Colonic mucosa (tissue), 4 donors: ENCODE data around the gene FGF14. TPM values are rescaled to one million over a fixed set of nuclear protein-coding genes. Genes with fewer than 3 reads are reported as not detected.

Source experiments
- DNase-seq: peaks from one replicate; pipeline ENCODE4 v3.0.0-alpha.2; 2020
- H3K27ac ChIP-seq: fragments of 200-600 bp; one replicate; pipeline ENCODE4 v1.8.0; 2021
- H3K27me3 ChIP-seq: fragments of 200-600 bp; one replicate; pipeline ENCODE4 v1.8.0; 2021
- H3K36me3 ChIP-seq: fragments of 200-600 bp; one replicate; pipeline ENCODE4 v1.8.0; 2021
- H3K4me1 ChIP-seq: fragments of 200-600 bp; one replicate; pipeline ENCODE4 v1.8.0; 2021; ENCODE audit warnings: mild to moderate bottlenecking
- H3K4me3 ChIP-seq: fragments of 200-600 bp; one replicate; pipeline ENCODE4 v1.8.0; 2021
- H3K9ac ChIP-seq, 2 donors: one replicate each; pipeline ENCODE4 v1.7.0; 2013; ENCODE audit warnings: control low read depth in 2 of 2, low read depth in 2 of 2, low read length in 2 of 2
- H3K9me3 ChIP-seq: fragments of 200-600 bp; one replicate; pipeline ENCODE4 v1.8.0; 2021
- intact Hi-C: fragments of 100-400 bp; cut with DNase I; formaldehyde crosslinking; loops from one replicate; pipeline ENCODE4 v1.14.1; 2022
- total RNA-seq, 2 donors: library from RNA; stranded (reverse); fragmentation: NEBNext Ultra II Directional in 1 of 2; extraction: Animal tissue kit (Norgen Biotek cat#: 25700) in 1 of 2; gene quantifications; one replicate each; pipeline ENCODE4 v1.2.1, GENCODE V29; 2021
- TF ChIP-seq, protein P1 (sequence below): fragments of 200-600 bp; IDR thresholded peaks from one replicate; pipeline ENCODE4 v1.8.0; 2022; ENCODE audit warnings: antibody characterized with exemption, mild to moderate bottlenecking
- donor health status: healthy.
- donor health status: DM: no; HTN: no; CAD: no.
- donor health status: DM: no; HTN: no; CAD: no.

The FGF14 gene
- total RNA-seq, 2 donors from 2014 or later, result 0.62 to 0.85 TPM

DNA sequence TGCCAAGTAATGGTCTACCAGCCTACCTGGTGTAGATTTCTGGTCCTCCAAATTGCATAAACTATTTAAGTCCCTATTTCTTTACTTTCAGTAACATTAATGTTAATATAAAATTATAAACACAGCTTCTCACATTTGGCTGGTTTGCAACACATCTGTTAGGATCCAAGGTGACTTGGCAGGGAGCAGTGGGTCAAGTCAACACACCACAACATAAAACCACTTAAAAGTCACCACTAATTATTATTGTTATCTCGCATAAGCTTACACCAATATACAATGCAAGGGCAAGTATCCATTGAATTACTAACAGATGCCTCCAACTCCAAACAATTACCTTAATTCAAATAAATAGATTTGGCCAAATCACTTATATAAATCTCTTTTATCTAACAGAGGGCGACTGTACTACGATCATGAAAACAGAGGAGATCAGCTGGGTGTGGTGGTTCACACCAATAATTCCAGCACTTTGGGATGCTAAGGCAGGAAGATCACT is 74.7 kb downstream of the FGF14 start:
- no peaks in the 10 kb centered on the region for H3K27me3 ChIP-seq
- H3K4me1 ChIP-seq, result no peaks in the 10 kb centered on the region
- no peak overlapping the region for H3K9ac ChIP-seq
- no peaks in the 10 kb centered on the region for H3K9me3 ChIP-seq
- no peak overlapping the region for H3K27ac ChIP-seq
- H3K36me3 ChIP-seq, result no peaks in the 10 kb centered on the region
- TF ChIP-seq, protein P1, sequence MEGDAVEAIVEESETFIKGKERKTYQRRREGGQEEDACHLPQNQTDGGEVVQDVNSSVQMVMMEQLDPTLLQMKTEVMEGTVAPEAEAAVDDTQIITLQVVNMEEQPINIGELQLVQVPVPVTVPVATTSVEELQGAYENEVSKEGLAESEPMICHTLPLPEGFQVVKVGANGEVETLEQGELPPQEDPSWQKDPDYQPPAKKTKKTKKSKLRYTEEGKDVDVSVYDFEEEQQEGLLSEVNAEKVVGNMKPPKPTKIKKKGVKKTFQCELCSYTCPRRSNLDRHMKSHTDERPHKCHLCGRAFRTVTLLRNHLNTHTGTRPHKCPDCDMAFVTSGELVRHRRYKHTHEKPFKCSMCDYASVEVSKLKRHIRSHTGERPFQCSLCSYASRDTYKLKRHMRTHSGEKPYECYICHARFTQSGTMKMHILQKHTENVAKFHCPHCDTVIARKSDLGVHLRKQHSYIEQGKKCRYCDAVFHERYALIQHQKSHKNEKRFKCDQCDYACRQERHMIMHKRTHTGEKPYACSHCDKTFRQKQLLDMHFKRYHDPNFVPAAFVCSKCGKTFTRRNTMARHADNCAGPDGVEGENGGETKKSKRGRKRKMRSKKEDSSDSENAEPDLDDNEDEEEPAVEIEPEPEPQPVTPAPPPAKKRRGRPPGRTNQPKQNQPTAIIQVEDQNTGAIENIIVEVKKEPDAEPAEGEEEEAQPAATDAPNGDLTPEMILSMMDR, result no peak
- no peak overlapping the region for H3K4me3 ChIP-seq
- intact Hi-C loops, result no loop called here
- DNase-seq, result no peak

DNA sequence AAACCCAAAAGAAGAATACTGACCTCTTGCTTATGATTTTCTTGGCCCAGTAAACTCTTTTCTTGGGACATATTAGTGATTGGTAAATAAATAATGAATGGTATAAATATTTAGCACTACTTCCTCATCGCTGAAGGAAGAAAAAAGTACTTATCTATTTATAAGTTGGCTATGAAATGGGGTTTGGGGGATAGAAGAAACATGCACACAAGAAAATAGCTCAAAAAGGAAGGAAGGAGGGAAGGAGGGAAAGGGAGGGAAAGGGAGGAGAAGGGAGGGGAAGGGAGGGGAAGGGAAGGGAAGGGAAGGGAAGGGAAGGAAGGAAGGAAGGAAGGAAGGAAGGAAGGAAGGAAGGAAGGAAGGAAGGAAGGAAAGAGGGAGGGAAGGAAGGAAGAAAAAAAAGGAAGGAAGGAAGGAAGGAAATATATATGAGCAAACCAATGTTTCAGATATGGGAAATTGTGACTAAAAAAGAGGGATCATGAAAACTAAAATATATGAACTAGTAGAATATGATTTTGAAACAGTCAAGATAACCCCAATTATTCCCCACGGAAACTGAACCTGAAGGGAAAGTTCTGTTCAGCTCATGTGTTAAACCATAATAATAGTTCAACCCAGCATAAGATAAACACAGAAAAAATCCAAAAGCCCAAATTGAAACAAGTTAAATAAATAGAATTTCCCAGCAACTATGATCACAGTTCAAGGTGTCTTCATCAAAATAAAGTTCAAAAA is 75.3 kb downstream of the FGF14 start:
- Histone ChIP-seq H3K36me3 (no peaks in the 10 kb centered on the region), H3K4me3 (no peak overlapping the region), H3K27me3 (no peaks in the 10 kb centered on the region), H3K9me3 (no peaks in the 10 kb centered on the region), H3K9ac (no peak overlapping the region), H3K27ac (no peak overlapping the region), H3K4me1 (no peaks in the 10 kb centered on the region)
- DNase-seq, result no peak
- TF ChIP-seq, protein P1, result no peak
- intact Hi-C loops, result no loop called here

DNA sequence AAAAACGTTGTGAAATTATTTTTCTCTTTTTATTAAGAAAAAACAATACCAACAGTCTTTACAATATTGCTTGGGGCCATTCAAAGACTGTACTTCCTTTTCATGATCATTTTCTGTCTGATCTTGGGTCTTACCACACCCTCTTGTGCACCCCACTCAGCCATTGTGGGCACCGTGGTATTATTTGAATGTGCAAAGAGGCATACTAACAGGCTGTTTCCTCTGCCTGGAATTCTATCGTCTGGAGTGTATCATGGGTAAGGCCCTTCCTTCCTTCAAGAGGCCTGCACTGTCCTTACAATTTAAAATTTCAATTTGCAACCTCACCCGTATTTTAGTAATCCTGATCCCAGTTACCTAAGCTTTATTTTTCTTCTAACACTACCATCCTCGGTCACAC is 76.5 kb downstream of the FGF14 start:
- intact Hi-C loops, result no loop called here
- TF ChIP-seq, protein P1, result no peak
- no peaks in the 10 kb centered on the region for H3K27me3 ChIP-seq
- no peak overlapping the region for H3K27ac ChIP-seq
- H3K9ac ChIP-seq, result no peak overlapping the region
- no peaks in the 10 kb centered on the region for H3K36me3 ChIP-seq
- H3K9me3 ChIP-seq, result no peaks in the 10 kb centered on the region
- H3K4me1 ChIP-seq, result no peaks in the 10 kb centered on the region
- DNase-seq, result no peak
- no peak overlapping the region for H3K4me3 ChIP-seq

DNA sequence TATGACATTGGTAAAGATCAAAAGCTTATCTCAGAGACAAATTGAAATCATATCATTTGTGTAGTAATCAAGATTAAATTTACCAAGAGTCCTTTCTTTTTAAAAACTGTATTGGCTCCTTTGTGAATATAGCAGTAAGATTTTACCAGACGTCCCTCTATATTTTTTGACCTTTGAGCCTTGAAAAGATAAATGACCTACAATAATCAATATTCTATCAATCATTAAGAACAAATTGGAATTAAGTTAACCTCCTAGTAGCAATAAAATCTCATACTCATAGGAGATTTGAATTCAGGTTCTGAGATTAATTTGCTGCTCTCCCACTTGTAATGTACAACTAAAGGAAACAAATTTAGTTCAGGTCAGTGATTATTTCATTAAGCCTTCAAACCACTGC is 78.3 kb downstream of the FGF14 start:
- Histone ChIP-seq H3K27ac (no peak overlapping the region), H3K4me3 (no peak overlapping the region), H3K4me1 (no peaks in the 10 kb centered on the region), H3K9me3 (no peaks in the 10 kb centered on the region), H3K9ac (no peak overlapping the region), H3K36me3 (no peaks in the 10 kb centered on the region), H3K27me3 (no peaks in the 10 kb centered on the region)
- DNase-seq, result no peak
- TF ChIP-seq, protein P1, result no peak
- intact Hi-C loops, result no loop called here

DNA sequence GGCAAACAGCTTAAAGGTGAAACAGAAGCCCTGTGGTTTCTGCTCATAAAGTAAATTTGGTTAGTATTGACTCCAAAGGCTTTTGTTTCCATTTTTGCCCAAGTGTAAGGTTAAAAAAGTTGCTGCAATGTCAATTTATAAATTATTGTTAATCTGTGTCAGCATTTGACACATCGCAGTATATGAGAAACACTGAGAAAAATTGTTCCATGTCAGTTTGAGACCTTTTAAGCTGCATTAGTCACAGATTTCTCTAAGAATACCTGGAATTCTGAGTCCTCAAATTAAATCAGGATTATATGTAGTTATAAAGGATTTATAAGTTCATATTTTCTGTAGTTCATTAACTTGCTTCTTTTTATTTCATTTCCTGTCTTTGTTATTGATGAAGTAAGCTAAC is 78.8 kb downstream of the FGF14 start:
- Histone ChIP-seq H3K4me1 (no peaks in the 10 kb centered on the region), H3K9ac (no peak overlapping the region), H3K27me3 (no peaks in the 10 kb centered on the region), H3K27ac (no peak overlapping the region), H3K4me3 (no peak overlapping the region), H3K9me3 (no peaks in the 10 kb centered on the region), H3K36me3 (no peaks in the 10 kb centered on the region)
- TF ChIP-seq, protein P1, result no peak
- DNase-seq, result no peak
- intact Hi-C loops, result no loop called here
